Measurements from ENCODE around the gene RAB11FIP5.

DNA sequence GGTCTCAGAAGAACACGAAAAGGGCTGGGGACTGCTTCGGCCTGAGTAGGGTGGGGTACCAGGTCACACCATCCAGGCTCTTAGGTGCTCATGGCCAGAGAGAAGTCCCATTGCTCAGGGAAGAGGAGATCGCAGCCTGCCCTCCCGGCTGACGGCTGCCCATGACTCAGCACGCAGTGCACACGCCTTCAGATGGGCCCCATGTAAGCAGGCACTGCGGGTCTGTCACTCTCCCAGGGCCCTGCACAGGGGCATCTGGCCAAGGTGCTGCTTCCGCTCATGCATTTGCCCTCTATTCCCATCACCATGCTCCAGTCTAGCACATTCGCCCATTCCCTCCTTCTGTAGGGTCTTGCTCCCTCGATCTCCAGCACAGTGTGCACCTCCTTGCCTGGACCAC is 76.0 kb downstream of the RAB11FIP5 start:
- TF ChIP-seq EZH2phosphoT487 (IDR thresholded peaks at IDR 0.05; ENCODE audit: borderline replicate concordance, low read length) (no peak), EZH2 (IDR thresholded peaks at IDR 0.05; ENCODE audit: low read length, unreplicated experiment) (no peak)
- TF ChIP-seq, protein P1, sequence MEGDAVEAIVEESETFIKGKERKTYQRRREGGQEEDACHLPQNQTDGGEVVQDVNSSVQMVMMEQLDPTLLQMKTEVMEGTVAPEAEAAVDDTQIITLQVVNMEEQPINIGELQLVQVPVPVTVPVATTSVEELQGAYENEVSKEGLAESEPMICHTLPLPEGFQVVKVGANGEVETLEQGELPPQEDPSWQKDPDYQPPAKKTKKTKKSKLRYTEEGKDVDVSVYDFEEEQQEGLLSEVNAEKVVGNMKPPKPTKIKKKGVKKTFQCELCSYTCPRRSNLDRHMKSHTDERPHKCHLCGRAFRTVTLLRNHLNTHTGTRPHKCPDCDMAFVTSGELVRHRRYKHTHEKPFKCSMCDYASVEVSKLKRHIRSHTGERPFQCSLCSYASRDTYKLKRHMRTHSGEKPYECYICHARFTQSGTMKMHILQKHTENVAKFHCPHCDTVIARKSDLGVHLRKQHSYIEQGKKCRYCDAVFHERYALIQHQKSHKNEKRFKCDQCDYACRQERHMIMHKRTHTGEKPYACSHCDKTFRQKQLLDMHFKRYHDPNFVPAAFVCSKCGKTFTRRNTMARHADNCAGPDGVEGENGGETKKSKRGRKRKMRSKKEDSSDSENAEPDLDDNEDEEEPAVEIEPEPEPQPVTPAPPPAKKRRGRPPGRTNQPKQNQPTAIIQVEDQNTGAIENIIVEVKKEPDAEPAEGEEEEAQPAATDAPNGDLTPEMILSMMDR (conservative IDR thresholded peaks at IDR 0.05; ENCODE audit: low read depth, low read length), result no peak

All from PC-3 (cell line).